HS-5 (cell line): ENCODE measurements around the gene PTCHD1.
A peak's percentile ranks its signal among the peaks of the same experiment; 100 is the strongest.

ENCODE experiments used
- DNase-seq: peaks from one replicate; pipeline ENCODE4 v3.0.0-alpha.2; 2012; ENCODE audit warnings: low read depth

Gene PTCHD1

GRCh38 chrX:23398570-23398969 is 63.9 kb downstream of the PTCHD1 start:
- no peak for DNase-seq

- no peak for DNase-seq
These were observed 69.2 kb downstream of the PTCHD1 start for GRCh38 chrX:23403849-23404248.

GRCh38 chrX:23422912-23423311 is 88.3 kb downstream of the PTCHD1 start:
- no peak for DNase-seq

- DNase-seq = peak; percentile 0
These were observed 99.8 kb downstream of the PTCHD1 start for GRCh38 chrX:23434356-23434884.

GRCh38 chrX:23435108-23435507 is 100.5 kb downstream of the PTCHD1 start:
- no peak for DNase-seq

- DNase-seq = no peak
These were observed 100.9 kb downstream of the PTCHD1 start for GRCh38 chrX:23435575-23435974.

- DNase-seq = no peak
These were observed 102.2 kb downstream of the PTCHD1 start for GRCh38 chrX:23436875-23437274.

- no peak for DNase-seq
These were observed 116.6 kb downstream of the PTCHD1 start for GRCh38 chrX:23451266-23451665.
